Liver (tissue), 9 donors: Measurements from ENCODE around the gene HTR7. TPM values are rescaled to one million over a fixed set of nuclear protein-coding genes. Genes with fewer than 3 reads are reported as not detected.

Experiments
- DNase-seq: peaks from one replicate; pipeline ENCODE4 v3.0.0-alpha.2; 2017; ENCODE audit warnings: low spot score
- H3K27ac ChIP-seq, 2 donors: one replicate each; pipeline ENCODE4 v1.7.0; 2013; ENCODE audit warnings: inconsistent platforms in 2 of 2, low read length in 2 of 2, control low read depth in 1 of 2, low read depth in 1 of 2, mild to moderate bottlenecking in 1 of 2
- H3K27me3 ChIP-seq, 4 donors: one replicate each; pipeline versions ENCODE4 v1.6.1 to v1.7.0; 2013; ENCODE audit warnings: low read length in 3 of 4, inconsistent platforms in 1 of 4, mild to moderate bottlenecking in 1 of 4, moderate library complexity in 1 of 4; ENCODE audit not compliant: control insufficient read depth in 4 of 4, insufficient read depth in 4 of 4
- H3K36me3 ChIP-seq, 4 donors: one replicate each; pipeline versions ENCODE4 v1.6.1 to v1.7.0; 2013; ENCODE audit warnings: low read length in 3 of 4, mild to moderate bottlenecking in 3 of 4, low read depth in 1 of 4, moderate library complexity in 1 of 4; ENCODE audit not compliant: control insufficient read depth in 4 of 4, insufficient read depth in 3 of 4
- H3K4me1 ChIP-seq, 4 donors: one replicate each; pipeline versions ENCODE4 v1.6.1 to v1.7.0; 2013; ENCODE audit warnings: low read length in 3 of 4, mild to moderate bottlenecking in 3 of 4, moderate library complexity in 1 of 4; ENCODE audit not compliant: control insufficient read depth in 4 of 4, insufficient read depth in 4 of 4
- H3K4me3 ChIP-seq, 3 donors: one replicate each; pipeline versions ENCODE4 v1.6.1 to v1.7.0; 2013; ENCODE audit warnings: low read length in 3 of 3, control low read depth in 1 of 3, low read depth in 1 of 3, mild to moderate bottlenecking in 1 of 3
- H3K9ac ChIP-seq, 2 donors: one replicate each; pipeline ENCODE4 v1.7.0; 2013; ENCODE audit warnings: low read length in 2 of 2, mild to moderate bottlenecking in 2 of 2, moderate library complexity in 2 of 2, control low read depth in 1 of 2, low read depth in 1 of 2
- H3K9me3 ChIP-seq, 4 donors: one replicate each; pipeline versions ENCODE4 v1.6.1 to v1.7.0; 2013; ENCODE audit warnings: low read length in 3 of 4; ENCODE audit not compliant: control insufficient read depth in 4 of 4
- ATF3 ChIP-seq: IDR thresholded peaks from 2 replicates; pipeline ENCODE4 v1.6.1; 2016; ENCODE audit warnings: antibody characterized with exemption
- CTCF ChIP-seq: fragments of 150-350 bp; IDR thresholded peaks from 2 replicates; pipeline ENCODE4 v1.5.1; 2017; ENCODE audit warnings: improper control_type of control experiment, low read depth, low read length; ENCODE audit not compliant: missing input control
- EGR1 ChIP-seq, 2 donors: IDR thresholded peaks; 2 replicates each; pipeline ENCODE4 v1.6.1; 2016 to 2018; ENCODE audit warnings: antibody characterized with exemption in 2 of 2, low read depth in 2 of 2
- FOXA1 ChIP-seq: IDR thresholded peaks from 2 replicates; pipeline ENCODE4 v1.6.1; 2016; ENCODE audit warnings: antibody characterized with exemption
- FOXA2 ChIP-seq: IDR thresholded peaks from 2 replicates; pipeline ENCODE4 v1.6.1; 2016; ENCODE audit warnings: antibody characterized with exemption
- GABPA ChIP-seq, 2 donors: IDR thresholded peaks in 1 of 2; conservative IDR thresholded peaks in 1 of 2; 2 replicates each; pipeline ENCODE4 v1.6.1; 2016; ENCODE audit warnings: antibody characterized with exemption in 2 of 2, mild to moderate bottlenecking in 1 of 2, moderate library complexity in 1 of 2
- HNF4A ChIP-seq, 2 donors: conservative IDR thresholded peaks; 2 replicates each; pipeline ENCODE4 v1.6.1; 2016; ENCODE audit warnings: antibody characterized with exemption in 2 of 2, mild to moderate bottlenecking in 2 of 2
- JUND ChIP-seq, 2 donors: IDR thresholded peaks; 2 replicates each; pipeline ENCODE4 v1.6.1; 2016; ENCODE audit warnings: antibody characterized with exemption in 2 of 2
- MAX ChIP-seq: IDR thresholded peaks from 2 replicates; pipeline ENCODE4 v1.6.1; 2016; ENCODE audit warnings: antibody characterized with exemption
- NR2F2 ChIP-seq: IDR thresholded peaks from 2 replicates; pipeline ENCODE4 v1.6.1; 2016; ENCODE audit warnings: antibody characterized with exemption
- RXRA ChIP-seq, 2 donors: IDR thresholded peaks; 2 replicates each; pipeline ENCODE4 v1.6.1; 2017 to 2018; ENCODE audit warnings: antibody characterized with exemption in 2 of 2, mild to moderate bottlenecking in 1 of 2
- SP1 ChIP-seq: IDR thresholded peaks from 2 replicates; pipeline ENCODE4 v1.6.1; 2018; ENCODE audit warnings: antibody characterized with exemption, mild to moderate bottlenecking
- TAF1 ChIP-seq: conservative IDR thresholded peaks from 2 replicates; pipeline ENCODE4 v1.6.1; 2016; ENCODE audit warnings: antibody characterized with exemption, mild to moderate bottlenecking
- YY1 ChIP-seq: IDR thresholded peaks from 2 replicates; pipeline ENCODE4 v1.6.1; 2016; ENCODE audit warnings: antibody characterized with exemption, mild to moderate bottlenecking
- ZBTB33 ChIP-seq: IDR thresholded peaks from 2 replicates; pipeline ENCODE4 v1.6.1; 2016; ENCODE audit warnings: antibody characterized with exemption
- WGBS: extraction: QIAGEN DNeasy Blood & Tissue Kit; methylation state at CpG from one replicate; pipeline ENCODE4 v1.1.7; 2013; 5-methylcytosine and 5-hydroxymethylcytosine counted together
- polyA plus RNA-seq, 2 donors: library from polyadenylated mRNA; stranded (reverse) in 1 of 2; unstranded in 1 of 2; fragments of 200-250 nt in 1 of 2; fragments of >200 nt in 1 of 2; fragmentation: Nextera tagmentation in 1 of 2; extraction: Ambion mirVana in 1 of 2; gene quantifications; one replicate each; pipeline versions ENCODE4 v1.2.1 to v1.2.3, GENCODE V29; 2013 to 2015
- total RNA-seq, 2 donors: library from RNA; depleted of rRNA; stranded (reverse); fragments of >200 nt; gene quantifications; one replicate each; pipeline ENCODE4 v1.2.3, GENCODE V29; 2014
- TF ChIP-seq, protein P1 (sequence below): IDR thresholded peaks from 2 replicates; pipeline ENCODE4 v1.6.1; 2016; ENCODE audit warnings: antibody characterized with exemption, mild to moderate bottlenecking
- donor health status: healthy.
- donor health status: healthy.
- donor health status: healthy.
- donor health status: healthy.
- donor health status: healthy.

HTR7 gene
- total and polyA plus RNA-seq, 4 donors: 0.17 to 0.61 (median 0.18) TPM; not detected in 1

DNA sequence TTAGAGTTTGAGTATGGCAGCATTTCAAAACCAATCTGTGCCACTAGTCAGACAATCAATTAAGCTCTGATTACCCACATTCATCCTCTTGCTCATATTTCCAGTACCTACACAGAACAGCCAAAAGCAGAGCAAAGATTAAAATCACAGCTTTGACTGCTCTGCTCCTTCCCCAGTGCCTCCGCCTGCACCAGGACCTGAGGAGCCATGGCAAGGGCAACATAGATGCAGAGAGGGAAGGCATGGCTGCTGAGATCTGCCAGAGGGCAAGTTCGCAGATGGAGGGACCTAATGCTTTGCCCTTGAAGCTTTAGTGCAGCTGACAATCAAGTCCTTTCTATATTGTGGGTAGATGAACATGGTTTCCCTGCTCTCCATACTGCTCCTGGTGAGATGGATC is 148.1 kb downstream of the HTR7 start:
- H3K9me3 ChIP-seq: no peaks in the 10 kb centered on the region
- H3K9ac ChIP-seq: no peak overlapping the region
- no peaks in the 10 kb centered on the region for H3K27me3 ChIP-seq
- 85% methylated on average over 2 of the region's 2 CpGs for WGBS
- H3K4me1 ChIP-seq: no peaks in the 10 kb centered on the region
- H3K36me3 ChIP-seq: no peaks in the 10 kb centered on the region
- no peak overlapping the region for H3K27ac ChIP-seq
- no peak overlapping the region for H3K4me3 ChIP-seq
- no peak for DNase-seq
- TF ChIP-seq NR2F2 (no peak), SP1 (no peak), GABPA (IDR thresholded peaks at IDR 0.05 in 1 of 2, conservative IDR thresholded peaks at IDR 0.05 in 1 of 2) (no peak), YY1 (no peak), CTCF (no peak), ATF3 (no peak), FOXA1 (no peak), HNF4A (conservative IDR thresholded peaks at IDR 0.05) (no peak)

DNA sequence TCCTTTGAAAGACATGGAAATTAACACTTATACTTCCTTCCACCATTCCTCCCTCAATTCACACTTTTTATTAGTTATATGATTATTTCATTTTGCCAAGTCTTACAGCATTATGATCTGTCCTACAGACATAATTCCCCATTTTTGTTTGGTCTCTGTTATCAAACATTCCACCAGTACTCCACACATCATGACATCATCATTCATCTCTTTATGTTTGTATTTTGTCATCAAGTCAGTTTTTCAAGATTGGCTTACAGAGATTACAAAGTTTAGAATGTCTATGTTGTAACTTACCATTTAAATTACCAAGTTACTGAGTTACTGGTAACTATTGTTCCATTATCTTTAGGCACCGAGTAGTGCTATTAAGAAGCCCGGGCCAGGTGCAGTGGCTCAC is 150.2 kb downstream of the HTR7 start:
- no peak for TF ChIP-seq GABPA (IDR thresholded peaks at IDR 0.05 in 1 of 2, conservative IDR thresholded peaks at IDR 0.05 in 1 of 2)
- no peak for TF ChIP-seq NR2F2
- TF ChIP-seq EGR1 (IDR thresholded peaks at IDR 0.05; ENCODE audit: low read depth in 2 of 2): no peak
- TF ChIP-seq MAX: no peak
- no peak for TF ChIP-seq JUND (IDR thresholded peaks at IDR 0.05)
- no peak for TF ChIP-seq RXRA (IDR thresholded peaks at IDR 0.05)
- TF ChIP-seq YY1: no peak
- no peak for TF ChIP-seq CTCF
- no peak for TF ChIP-seq FOXA1
- TF ChIP-seq FOXA2: no peak
- TF ChIP-seq ATF3: no peak
- TF ChIP-seq ZBTB33: no peak
- TF ChIP-seq, protein P1, sequence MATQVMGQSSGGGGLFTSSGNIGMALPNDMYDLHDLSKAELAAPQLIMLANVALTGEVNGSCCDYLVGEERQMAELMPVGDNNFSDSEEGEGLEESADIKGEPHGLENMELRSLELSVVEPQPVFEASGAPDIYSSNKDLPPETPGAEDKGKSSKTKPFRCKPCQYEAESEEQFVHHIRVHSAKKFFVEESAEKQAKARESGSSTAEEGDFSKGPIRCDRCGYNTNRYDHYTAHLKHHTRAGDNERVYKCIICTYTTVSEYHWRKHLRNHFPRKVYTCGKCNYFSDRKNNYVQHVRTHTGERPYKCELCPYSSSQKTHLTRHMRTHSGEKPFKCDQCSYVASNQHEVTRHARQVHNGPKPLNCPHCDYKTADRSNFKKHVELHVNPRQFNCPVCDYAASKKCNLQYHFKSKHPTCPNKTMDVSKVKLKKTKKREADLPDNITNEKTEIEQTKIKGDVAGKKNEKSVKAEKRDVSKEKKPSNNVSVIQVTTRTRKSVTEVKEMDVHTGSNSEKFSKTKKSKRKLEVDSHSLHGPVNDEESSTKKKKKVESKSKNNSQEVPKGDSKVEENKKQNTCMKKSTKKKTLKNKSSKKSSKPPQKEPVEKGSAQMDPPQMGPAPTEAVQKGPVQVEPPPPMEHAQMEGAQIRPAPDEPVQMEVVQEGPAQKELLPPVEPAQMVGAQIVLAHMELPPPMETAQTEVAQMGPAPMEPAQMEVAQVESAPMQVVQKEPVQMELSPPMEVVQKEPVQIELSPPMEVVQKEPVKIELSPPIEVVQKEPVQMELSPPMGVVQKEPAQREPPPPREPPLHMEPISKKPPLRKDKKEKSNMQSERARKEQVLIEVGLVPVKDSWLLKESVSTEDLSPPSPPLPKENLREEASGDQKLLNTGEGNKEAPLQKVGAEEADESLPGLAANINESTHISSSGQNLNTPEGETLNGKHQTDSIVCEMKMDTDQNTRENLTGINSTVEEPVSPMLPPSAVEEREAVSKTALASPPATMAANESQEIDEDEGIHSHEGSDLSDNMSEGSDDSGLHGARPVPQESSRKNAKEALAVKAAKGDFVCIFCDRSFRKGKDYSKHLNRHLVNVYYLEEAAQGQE: no peak
- TF ChIP-seq HNF4A (conservative IDR thresholded peaks at IDR 0.05): no peak
- no peak for TF ChIP-seq TAF1
- Histone ChIP-seq H3K9me3 (no peaks in the 10 kb centered on the region), H3K4me1 (no peaks in the 10 kb centered on the region), H3K4me3 (no peak overlapping the region), H3K27ac (no peak overlapping the region), H3K36me3 (no peaks in the 10 kb centered on the region), H3K9ac (no peak overlapping the region), H3K27me3 (no peaks in the 10 kb centered on the region)
- DNase-seq: no peak
- 83% methylated on average over 2 of the region's 2 CpGs for WGBS
